GM12878 (cell line): ENCODE measurements around the gene PF4V1. TPM values are rescaled to one million over a fixed set of nuclear protein-coding genes. Genes with fewer than 3 reads are reported as not detected.

ENCODE experiments used
- polyA plus RNA-seq, 11 experiments: library from polyadenylated mRNA; depleted of rRNA in 4 of 11; unstranded in 6 of 11; stranded (reverse) in 5 of 11; fragments of >200 nt; fragmentation: Nextera tagmentation in 4 of 11; fragmentation: Illumina TruSeq in 1 of 11; extraction: Ambion mirVana in 4 of 11; extraction: Trizol in 1 of 11; gene quantifications; 1 replicate in 1 of 11; 2 replicates in 10 of 11; pipeline versions ENCODE4 v1.2.1 to v1.2.3, GENCODE V29; 2011 to 2016; ENCODE audit warnings: inconsistent platforms in 2 of 11, missing spikeins in 2 of 11, low read depth in 1 of 11
- total RNA-seq, 4 experiments: library from RNA; depleted of rRNA in 3 of 4; stranded (reverse); fragments of >200 nt in 3 of 4; fragmentation: Illumina TruSeq in 1 of 4; extraction: Trizol in 1 of 4; gene quantifications; 2 replicates each; pipeline versions ENCODE4 v1.2.1 to v1.2.3, GENCODE V29; 2013 to 2021

The PF4V1 gene
- total and polyA plus RNA-seq, 10 of the 15 experiments (the other 5 are each of a cell fraction or from before 2014, with no cell fraction given) = not detected

Other genes starting within 250 kb of the PF4V1 start
Only the 7 nearest of the 9 such genes appear.
- 0.11 and 0.17 TPM in 2 replicates for gene CXCL8, start 112.7 kb upstream of the PF4V1 start, total RNA-seq (2014; rRNA removed)
- 0.36 and 0.37 TPM in 2 replicates for gene CXCL8, start 112.7 kb upstream of the PF4V1 start, total RNA-seq (2014; rRNA removed; fragmentation: Illumina TruSeq; extraction: Trizol)
- gene CXCL8, start 112.7 kb upstream of the PF4V1 start, total RNA-seq (2021) = 0.23 and 0.43 TPM in 2 replicates
- 0.17 and 0.19 TPM in 2 replicates for gene CXCL8, start 112.7 kb upstream of the PF4V1 start, polyA plus RNA-seq (2011; rRNA removed)
- 0.14 and 0.16 TPM in 2 replicates for gene CXCL8, start 112.7 kb upstream of the PF4V1 start, polyA plus RNA-seq (2014; fragmentation: Illumina TruSeq; extraction: Trizol)
- under 1 TPM; 0.26 to 0.33 TPM for gene CXCL8, start 112.7 kb upstream of the PF4V1 start, polyA plus RNA-seq (2014; fragmentation: Nextera tagmentation; extraction: Ambion mirVana)
- gene CXCL8, start 112.7 kb upstream of the PF4V1 start, polyA plus RNA-seq (2014; rRNA removed) = 0.11 and 0.15 TPM in 2 replicates
- gene CXCL8, start 112.7 kb upstream of the PF4V1 start, polyA plus RNA-seq (2016; fragmentation: Nextera tagmentation; extraction: Ambion mirVana) = under 1 TPM in 1 of 2 experiments, not detected in 1; 0.09 TPM
- not detected in 2 replicates for gene CXCL6, start 16.6 kb upstream of the PF4V1 start, total RNA-seq (2014; rRNA removed)
- not detected in 2 replicates for gene CXCL6, start 16.6 kb upstream of the PF4V1 start, total RNA-seq (2014; rRNA removed; fragmentation: Illumina TruSeq; extraction: Trizol)
- gene CXCL6, start 16.6 kb upstream of the PF4V1 start, total RNA-seq (2021) = not detected in 2 replicates
- gene CXCL6, start 16.6 kb upstream of the PF4V1 start, polyA plus RNA-seq (2011; rRNA removed) = not detected in 2 replicates
- gene CXCL6, start 16.6 kb upstream of the PF4V1 start, polyA plus RNA-seq (2014; fragmentation: Illumina TruSeq; extraction: Trizol) = not detected in 2 replicates
- not detected for gene CXCL6, start 16.6 kb upstream of the PF4V1 start, polyA plus RNA-seq (2014; fragmentation: Nextera tagmentation; extraction: Ambion mirVana)
- gene CXCL6, start 16.6 kb upstream of the PF4V1 start, polyA plus RNA-seq (2014; rRNA removed) = not detected in 2 replicates
- gene CXCL6, start 16.6 kb upstream of the PF4V1 start, polyA plus RNA-seq (2016; fragmentation: Nextera tagmentation; extraction: Ambion mirVana) = not detected
- not detected in 2 replicates for gene CXCL1, start 16.1 kb downstream of the PF4V1 start, total RNA-seq (2014; rRNA removed)
- gene CXCL1, start 16.1 kb downstream of the PF4V1 start, total RNA-seq (2014; rRNA removed; fragmentation: Illumina TruSeq; extraction: Trizol) = not detected in 2 replicates
- gene CXCL1, start 16.1 kb downstream of the PF4V1 start, total RNA-seq (2021) = not detected in 2 replicates
- not detected in 2 replicates for gene CXCL1, start 16.1 kb downstream of the PF4V1 start, polyA plus RNA-seq (2011; rRNA removed)
- gene CXCL1, start 16.1 kb downstream of the PF4V1 start, polyA plus RNA-seq (2014; fragmentation: Illumina TruSeq; extraction: Trizol) = not detected in 2 replicates
- not detected for gene CXCL1, start 16.1 kb downstream of the PF4V1 start, polyA plus RNA-seq (2014; fragmentation: Nextera tagmentation; extraction: Ambion mirVana)
- not detected in 2 replicates for gene CXCL1, start 16.1 kb downstream of the PF4V1 start, polyA plus RNA-seq (2014; rRNA removed)
- not detected for gene CXCL1, start 16.1 kb downstream of the PF4V1 start, polyA plus RNA-seq (2016; fragmentation: Nextera tagmentation; extraction: Ambion mirVana)
- not detected in 2 replicates for gene PF4, start 128.7 kb downstream of the PF4V1 start, total RNA-seq (2014; rRNA removed)
- gene PF4, start 128.7 kb downstream of the PF4V1 start, total RNA-seq (2014; rRNA removed; fragmentation: Illumina TruSeq; extraction: Trizol) = not detected in 2 replicates
- not detected in 2 replicates for gene PF4, start 128.7 kb downstream of the PF4V1 start, total RNA-seq (2021)
- gene PF4, start 128.7 kb downstream of the PF4V1 start, polyA plus RNA-seq (2011; rRNA removed) = not detected in 2 replicates
- gene PF4, start 128.7 kb downstream of the PF4V1 start, polyA plus RNA-seq (2014; fragmentation: Illumina TruSeq; extraction: Trizol) = not detected in 2 replicates
- not detected for gene PF4, start 128.7 kb downstream of the PF4V1 start, polyA plus RNA-seq (2014; fragmentation: Nextera tagmentation; extraction: Ambion mirVana)
- not detected in 2 replicates for gene PF4, start 128.7 kb downstream of the PF4V1 start, polyA plus RNA-seq (2014; rRNA removed)
- gene PF4, start 128.7 kb downstream of the PF4V1 start, polyA plus RNA-seq (2016; fragmentation: Nextera tagmentation; extraction: Ambion mirVana) = not detected
- gene PPBP, start 134.9 kb downstream of the PF4V1 start, total RNA-seq (2014; rRNA removed) = not detected in 2 replicates
- gene PPBP, start 134.9 kb downstream of the PF4V1 start, total RNA-seq (2014; rRNA removed; fragmentation: Illumina TruSeq; extraction: Trizol) = not detected in 2 replicates
- not detected in 2 replicates for gene PPBP, start 134.9 kb downstream of the PF4V1 start, total RNA-seq (2021)
- gene PPBP, start 134.9 kb downstream of the PF4V1 start, polyA plus RNA-seq (2011; rRNA removed) = not detected in 2 replicates
- not detected in 2 replicates for gene PPBP, start 134.9 kb downstream of the PF4V1 start, polyA plus RNA-seq (2014; fragmentation: Illumina TruSeq; extraction: Trizol)
- not detected for gene PPBP, start 134.9 kb downstream of the PF4V1 start, polyA plus RNA-seq (2014; fragmentation: Nextera tagmentation; extraction: Ambion mirVana)
- gene PPBP, start 134.9 kb downstream of the PF4V1 start, polyA plus RNA-seq (2014; rRNA removed) = not detected in 2 replicates
- not detected for gene PPBP, start 134.9 kb downstream of the PF4V1 start, polyA plus RNA-seq (2016; fragmentation: Nextera tagmentation; extraction: Ambion mirVana)
- not detected in 2 replicates for gene CXCL5, start 145.4 kb downstream of the PF4V1 start, total RNA-seq (2014; rRNA removed)
- gene CXCL5, start 145.4 kb downstream of the PF4V1 start, total RNA-seq (2014; rRNA removed; fragmentation: Illumina TruSeq; extraction: Trizol) = not detected in 2 replicates
- gene CXCL5, start 145.4 kb downstream of the PF4V1 start, total RNA-seq (2021) = not detected in 2 replicates
- gene CXCL5, start 145.4 kb downstream of the PF4V1 start, polyA plus RNA-seq (2011; rRNA removed) = not detected in 2 replicates
- not detected in 2 replicates for gene CXCL5, start 145.4 kb downstream of the PF4V1 start, polyA plus RNA-seq (2014; fragmentation: Illumina TruSeq; extraction: Trizol)
- not detected for gene CXCL5, start 145.4 kb downstream of the PF4V1 start, polyA plus RNA-seq (2014; fragmentation: Nextera tagmentation; extraction: Ambion mirVana)
- 0.03 TPM in 1 of 2 replicates, not detected in the other for gene CXCL5, start 145.4 kb downstream of the PF4V1 start, polyA plus RNA-seq (2014; rRNA removed)
- gene CXCL5, start 145.4 kb downstream of the PF4V1 start, polyA plus RNA-seq (2016; fragmentation: Nextera tagmentation; extraction: Ambion mirVana) = not detected
- gene CXCL3, start 185.4 kb downstream of the PF4V1 start, total RNA-seq (2014; rRNA removed) = not detected in 2 replicates
- not detected in 2 replicates for gene CXCL3, start 185.4 kb downstream of the PF4V1 start, total RNA-seq (2014; rRNA removed; fragmentation: Illumina TruSeq; extraction: Trizol)
- not detected in 2 replicates for gene CXCL3, start 185.4 kb downstream of the PF4V1 start, total RNA-seq (2021)
- gene CXCL3, start 185.4 kb downstream of the PF4V1 start, polyA plus RNA-seq (2011; rRNA removed) = not detected in 2 replicates
- gene CXCL3, start 185.4 kb downstream of the PF4V1 start, polyA plus RNA-seq (2014; fragmentation: Illumina TruSeq; extraction: Trizol) = not detected in 2 replicates
- gene CXCL3, start 185.4 kb downstream of the PF4V1 start, polyA plus RNA-seq (2014; fragmentation: Nextera tagmentation; extraction: Ambion mirVana) = not detected
- not detected in 2 replicates for gene CXCL3, start 185.4 kb downstream of the PF4V1 start, polyA plus RNA-seq (2014; rRNA removed)
- gene CXCL3, start 185.4 kb downstream of the PF4V1 start, polyA plus RNA-seq (2016; fragmentation: Nextera tagmentation; extraction: Ambion mirVana) = not detected